GM10248 (cell line): Measurements from ENCODE around the gene METTL23.

Experiments used
- CTCF ChIA-PET: fragments of 300-600 bp; sonication (Branson Sonifier 250); formaldehyde crosslinking; extraction: SDS; loops from one replicate; lab custom pipeline; 2021; ENCODE audit warnings: antibody characterized with exemption; lab: Yijun Ruan, JAX
- POLR2A ChIA-PET: fragments of 350-650 bp; sonication (Branson Sonifier 250); formaldehyde crosslinking; extraction: SDS; loops from one replicate; lab custom pipeline; 2020; ENCODE audit warnings: antibody characterized with exemption; lab: Yijun Ruan, JAX
- DNase-seq: peaks from one replicate; pipeline ENCODE4 v3.0.0; 2012; ENCODE audit errors: extremely low spot score
- CTCF ChIP-seq: IDR thresholded peaks from 2 replicates; pipeline ENCODE4 v1.5.1; 2012; ENCODE audit warnings: mild to moderate bottlenecking, low read depth; ENCODE audit errors: extremely low read depth, missing control alignments, control extremely low read depth

Gene METTL23

GRCh38 chr17:76714336-76714735 lies 12.3 kb upstream of the METTL23 start:
- CTCF ChIA-PET, result interaction anchor here (0.9 to 5.3 kb wide), 14 partner anchors 9 to 342 kb away, joined by 3 to 45 read pairs (median 4); partner anchors contain the start of genes JMJD6 and METTL23

GRCh38 chr17:76714822-76715495 lies 11.7 kb upstream of the METTL23 start:
- ChIA-PET POLR2A (interaction anchor here (1.7 kb wide), 1 partner anchor 12 kb away, joined by 13 read pairs; the partner anchor contains the start of genes JMJD6 and METTL23), CTCF (interaction anchor here (0.6 to 5.3 kb wide), 9 partner anchors 10 to 342 kb away, joined by 3 to 45 read pairs (median 4); partner anchors contain the start of genes JMJD6 and METTL23)
- TF ChIP-seq CTCF, result peak; percentile 76
- peak; percentile 64 for DNase-seq

More at GRCh38 chr17:76714336-76714735, 12.3 kb upstream of the METTL23 start:
- POLR2A ChIA-PET, result interaction anchor here (1.7 kb wide), 1 partner anchor 12 kb away, joined by 13 read pairs; the partner anchor contains the start of genes JMJD6 and METTL23
- TF ChIP-seq CTCF, result no peak
- DNase-seq, result no peak

GRCh38 chr17:76715496-76715830 lies 11.2 kb upstream of the METTL23 start:
- POLR2A ChIA-PET, result interaction anchor here (0.5 to 1.6 kb wide), 2 partner anchors 10 to 22 kb away, joined by 4 to 6 read pairs; partner anchors contain the start of genes MFSD11 and SRSF2
- CTCF ChIA-PET, result interaction anchor here (0.6 to 5.3 kb wide), 6 partner anchors 10 to 256 kb away, joined by 3 to 45 read pairs (median 6); partner anchors contain the start of genes JMJD6 and METTL23
- no peak for TF ChIP-seq CTCF
- DNase-seq, result no peak

- ChIA-PET CTCF (interaction anchor here (0.7 to 5.3 kb wide), 10 partner anchors 8 to 257 kb away, joined by 3 to 45 read pairs (median 4); partner anchors contain the start of genes JMJD6 and METTL23), POLR2A (interaction anchor here (1.6 to 2.0 kb wide), 3 partner anchors 10 to 21 kb away, joined by 6 to 7 read pairs (median 7); partner anchors contain the start of genes JMJD6, METTL23, MFSD11 and SRSF2)
- TF ChIP-seq CTCF, result no peak
- no peak for DNase-seq
These were observed 10.3 kb upstream of the METTL23 start for GRCh38 chr17:76716146-76716838.

GRCh38 chr17:76716839-76717215 lies 9.8 kb upstream of the METTL23 start:
- TF ChIP-seq CTCF, result no peak
- POLR2A ChIA-PET, result interaction anchor here (1.6 to 2.0 kb wide), 3 partner anchors 9 to 20 kb away, joined by 6 to 7 read pairs (median 7); partner anchors contain the start of genes JMJD6, METTL23, MFSD11 and SRSF2
- no peak for DNase-seq
- CTCF ChIA-PET, result interaction anchor here (0.7 to 5.3 kb wide), 9 partner anchors 8 to 194 kb away, joined by 3 to 45 read pairs (median 5); partner anchors contain the start of genes JMJD6 and METTL23

- no peak for DNase-seq
- ChIA-PET POLR2A (interaction anchor here (1.3 to 2.0 kb wide), 2 partner anchors 7 to 206 kb away, joined by 3 to 7 read pairs; partner anchors contain the start of genes JMJD6 and METTL23), CTCF (interaction anchor here (1.0 to 2.9 kb wide), 3 partner anchors 9 to 211 kb away, joined by 3 to 13 read pairs (median 5); no protein-coding TSS in a partner anchor)
- TF ChIP-seq CTCF, result no peak
These were observed 8.1 kb upstream of the METTL23 start for GRCh38 chr17:76718516-76718915.
